ENCODE measurements around the gene KIFBP. TPM values are rescaled to one million over a fixed set of nuclear protein-coding genes. Genes with fewer than 3 reads are reported as not detected.

KIFBP gene
- total RNA-seq, 1 donor from 2014 or later: 43.2 TPM

- Mint-ChIP-seq H3K9me3 (ENCODE audit: low read depth) (no peaks in the 10 kb centered on the region), H3K27me3 (ENCODE audit: low read depth) (no peaks in the 10 kb centered on the region), H3K36me3 (ENCODE audit: low read depth) (no peaks in the 10 kb centered on the region), H3K4me3 (ENCODE audit: unreplicated experiment) (no peak overlapping the region), H3K27ac (ENCODE audit: unreplicated experiment) (no peak overlapping the region), H3K4me1 (ENCODE audit: low read depth) (peaks cover 17% of the 10 kb centered on the region)
- DNase-seq (ENCODE audit: low spot score): no peak
- no peak for TF ChIP-seq CTCF (IDR thresholded peaks at IDR 0.05)
Observed at GRCh38 chr10:69057951-69058297, 69.3 kb downstream of the KIFBP start.

GRCh38 chr10:69060127-69060798 lies 71.7 kb downstream of the KIFBP start:
- no peak for DNase-seq (ENCODE audit: low spot score)
- H3K27me3 Mint-ChIP-seq (ENCODE audit: low read depth): no peaks in the 10 kb centered on the region
- TF ChIP-seq CTCF (IDR thresholded peaks at IDR 0.05): no peak
- no peaks in the 10 kb centered on the region for H3K36me3 Mint-ChIP-seq (ENCODE audit: low read depth)
- H3K9me3 Mint-ChIP-seq (ENCODE audit: low read depth): no peaks in the 10 kb centered on the region
- peaks cover 27% of the 10 kb centered on the region for H3K4me1 Mint-ChIP-seq (ENCODE audit: low read depth)
- H3K4me3 Mint-ChIP-seq (ENCODE audit: unreplicated experiment): no peak overlapping the region
- H3K27ac Mint-ChIP-seq (ENCODE audit: unreplicated experiment): no peak overlapping the region

- DNase-seq (ENCODE audit: low spot score): no peak
- Mint-ChIP-seq H3K36me3 (ENCODE audit: low read depth) (no peaks in the 10 kb centered on the region), H3K4me3 (ENCODE audit: unreplicated experiment) (peak overlapping the region; percentile 71), H3K27ac (ENCODE audit: unreplicated experiment) (peak overlapping the region; percentile 94), H3K27me3 (ENCODE audit: low read depth) (no peaks in the 10 kb centered on the region), H3K4me1 (ENCODE audit: low read depth) (peaks cover 38% of the 10 kb centered on the region), H3K9me3 (ENCODE audit: low read depth) (no peaks in the 10 kb centered on the region)
- no peak for TF ChIP-seq CTCF (IDR thresholded peaks at IDR 0.05)
Observed at GRCh38 chr10:69061305-69062161, 72.9 kb downstream of the KIFBP start.

GRCh38 chr10:69062901-69063300 lies 74.3 kb downstream of the KIFBP start:
- H3K27ac Mint-ChIP-seq (ENCODE audit: unreplicated experiment): no peak overlapping the region
- no peak for DNase-seq (ENCODE audit: low spot score)
- H3K4me1 Mint-ChIP-seq (ENCODE audit: low read depth): peaks cover 38% of the 10 kb centered on the region
- no peak overlapping the region for H3K4me3 Mint-ChIP-seq (ENCODE audit: unreplicated experiment)
- no peaks in the 10 kb centered on the region for H3K36me3 Mint-ChIP-seq (ENCODE audit: low read depth)
- no peak for TF ChIP-seq CTCF (IDR thresholded peaks at IDR 0.05)
- H3K9me3 Mint-ChIP-seq (ENCODE audit: low read depth): no peaks in the 10 kb centered on the region
- H3K27me3 Mint-ChIP-seq (ENCODE audit: low read depth): no peaks in the 10 kb centered on the region

GRCh38 chr10:69064762-69065328 lies 76.2 kb downstream of the KIFBP start:
- peaks cover 38% of the 10 kb centered on the region for H3K4me1 Mint-ChIP-seq (ENCODE audit: low read depth)
- no peaks in the 10 kb centered on the region for H3K36me3 Mint-ChIP-seq (ENCODE audit: low read depth)
- H3K27ac Mint-ChIP-seq (ENCODE audit: unreplicated experiment): peak overlapping the region; percentile 95
- no peak for TF ChIP-seq CTCF (IDR thresholded peaks at IDR 0.05)
- no peaks in the 10 kb centered on the region for H3K27me3 Mint-ChIP-seq (ENCODE audit: low read depth)
- DNase-seq (ENCODE audit: low spot score): no peak
- no peaks in the 10 kb centered on the region for H3K9me3 Mint-ChIP-seq (ENCODE audit: low read depth)
- no peak overlapping the region for H3K4me3 Mint-ChIP-seq (ENCODE audit: unreplicated experiment)
